Inflammatory macrophage treated with lipopolysaccharide for 4 hours (primary cell): Measurements from ENCODE around the gene PUM1.

Experiments
- DNase-seq: peaks from one replicate; pipeline ENCODE4 v3.0.0-alpha.2; 2020

The PUM1 gene

GRCh38 chr1:30928171-30928570 lies 137.3 kb downstream of the PUM1 start:
- no peak for DNase-seq

- DNase-seq: no peak
Observed at GRCh38 chr1:30927448-30927847, 138.1 kb downstream of the PUM1 start.

GRCh38 chr1:30923597-30923996 lies 141.9 kb downstream of the PUM1 start:
- DNase-seq: no peak

GRCh38 chr1:30920827-30921226 lies 144.7 kb downstream of the PUM1 start:
- no peak for DNase-seq

- DNase-seq: peak; percentile 79
Observed at GRCh38 chr1:30919025-30919881, 146.3 kb downstream of the PUM1 start.

- DNase-seq: no peak
Observed at GRCh38 chr1:30916296-30916695, 149.2 kb downstream of the PUM1 start.

- DNase-seq: no peak
Observed at GRCh38 chr1:30915491-30916230, 149.9 kb downstream of the PUM1 start.

- no peak for DNase-seq
Observed at GRCh38 chr1:30914931-30915330, 150.6 kb downstream of the PUM1 start.

GRCh38 chr1:30914587-30914922 lies 151.0 kb downstream of the PUM1 start:
- DNase-seq: no peak

- DNase-seq: peak; percentile 83
Observed at GRCh38 chr1:30912913-30913652, 152.4 kb downstream of the PUM1 start.

GRCh38 chr1:30912224-30912623 lies 153.3 kb downstream of the PUM1 start:
- DNase-seq: no peak

- peak; percentile 70 for DNase-seq
Observed at GRCh38 chr1:30911059-30911954, 154.2 kb downstream of the PUM1 start.

- no peak for DNase-seq
Observed at GRCh38 chr1:30909365-30910068, 156.0 kb downstream of the PUM1 start.

- DNase-seq: no peak
Observed at GRCh38 chr1:30908696-30909364, 156.7 kb downstream of the PUM1 start, which contains the start of gene SDC3. TSS of gene SDC3 (minus strand) at chr1:30908758. CDS start at chr1:30908586, 172 bp downstream.

- no peak for DNase-seq
Observed at GRCh38 chr1:30908316-30908695, 157.2 kb downstream of the PUM1 start.

GRCh38 chr1:30907481-30908315 lies 157.8 kb downstream of the PUM1 start:
- DNase-seq: no peak

- DNase-seq: no peak
Observed at GRCh38 chr1:30906631-30907441, 158.7 kb downstream of the PUM1 start.

- DNase-seq: no peak
Observed at GRCh38 chr1:30905916-30906620, 159.4 kb downstream of the PUM1 start.

GRCh38 chr1:30905403-30905802 lies 160.1 kb downstream of the PUM1 start:
- DNase-seq: no peak
